ENCODE data around the gene LPIN1. TPM values are rescaled to one million over a fixed set of nuclear protein-coding genes. Genes with fewer than 3 reads are reported as not detected.

Gene LPIN1
- total and polyA plus RNA-seq, 2 of the 13 experiments (the other 11 are each of a cell fraction or from before 2014, with no cell fraction given), result 9.7 to 19.4 TPM

GRCh38 chr2:11713815-11714214, 32.6 kb upstream of the LPIN1 start:
- Histone ChIP-seq H3K9me3 (ENCODE audit: low read length) (no peaks in the 10 kb centered on the region), H2AFZ (ENCODE audit: low read length) (no peak overlapping the region), H3K9ac (ENCODE audit: insufficient read depth, low read depth, low read length) (no peak overlapping the region), H3K27me3 (ENCODE audit: control insufficient read depth in 1 of 2, insufficient read depth in 2 of 2, low read length in 2 of 2) (peaks cover 7 to 41% of the 10 kb centered on the region in 2 experiments; a peak in 3 of 5 replicates), H3K4me1 (ENCODE audit: insufficient read depth, low read length) (peaks cover 27% of the 10 kb centered on the region), H4K20me1 (ENCODE audit: insufficient read depth, low read length) (no peaks in the 10 kb centered on the region), H3K79me2 (ENCODE audit: insufficient read depth, low read length) (no peaks in the 10 kb centered on the region), H3K4me3 (replicated peaks in 1 of 3; ENCODE audit: insufficient read depth in 1 of 3, low read depth in 2 of 3, low read length in 3 of 3) (no peak overlapping the region), H3K36me3 (replicated peaks in 1 of 2; ENCODE audit: control insufficient read depth in 1 of 2, insufficient read depth in 2 of 2, low read length in 2 of 2) (no peaks in the 10 kb centered on the region), H3K27ac (ENCODE audit: extremely low read length, insufficient read depth, low read length) (no peak overlapping the region), H3K4me2 (ENCODE audit: low read depth, low read length) (no peak overlapping the region)
- no TSS peak for BruUV-seq (replicated peaks)
- ChIA-PET POLR2A (no interaction called here), CTCF (ENCODE audit: low intra/inter-chr PET ratio, low total read pairs) (no interaction called here)
- ATAC-seq, result no peak
- FAIRE-seq, result no peak
- WGBS (ENCODE audit: low lambda C conversion rate), result 60% methylated on average over 7 of the region's 7 CpGs
- intact Hi-C loops (cut with micrococcal nuclease; ENCODE audit: unreplicated experiment), result no loop called here
- TF ChIP-seq BRD4 (CRISPR knock-in tag; IDR thresholded peaks at IDR 0.05) (no peak), SIX4 (CRISPR knock-in tag; IDR thresholded peaks at IDR 0.05) (no peak), ZNF513 (CRISPR knock-in tag; conservative IDR thresholded peaks at IDR 0.05) (no peak), PRDM10 (CRISPR knock-in tag; IDR thresholded peaks at IDR 0.05; ENCODE audit: low read depth) (no peak), BRCA1 (CRISPR knock-in tag; IDR thresholded peaks at IDR 0.05) (no peak), XRCC5 (optimal IDR thresholded peaks at IDR 0.05; ENCODE audit: low read length) (no peak)
- TF ChIP-seq, protein P1, sequence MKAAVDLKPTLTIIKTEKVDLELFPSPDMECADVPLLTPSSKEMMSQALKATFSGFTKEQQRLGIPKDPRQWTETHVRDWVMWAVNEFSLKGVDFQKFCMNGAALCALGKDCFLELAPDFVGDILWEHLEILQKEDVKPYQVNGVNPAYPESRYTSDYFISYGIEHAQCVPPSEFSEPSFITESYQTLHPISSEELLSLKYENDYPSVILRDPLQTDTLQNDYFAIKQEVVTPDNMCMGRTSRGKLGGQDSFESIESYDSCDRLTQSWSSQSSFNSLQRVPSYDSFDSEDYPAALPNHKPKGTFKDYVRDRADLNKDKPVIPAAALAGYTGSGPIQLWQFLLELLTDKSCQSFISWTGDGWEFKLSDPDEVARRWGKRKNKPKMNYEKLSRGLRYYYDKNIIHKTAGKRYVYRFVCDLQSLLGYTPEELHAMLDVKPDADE (CRISPR knock-in tag; IDR thresholded peaks at IDR 0.05), result no peak
- TF ChIP-seq, protein P2, sequence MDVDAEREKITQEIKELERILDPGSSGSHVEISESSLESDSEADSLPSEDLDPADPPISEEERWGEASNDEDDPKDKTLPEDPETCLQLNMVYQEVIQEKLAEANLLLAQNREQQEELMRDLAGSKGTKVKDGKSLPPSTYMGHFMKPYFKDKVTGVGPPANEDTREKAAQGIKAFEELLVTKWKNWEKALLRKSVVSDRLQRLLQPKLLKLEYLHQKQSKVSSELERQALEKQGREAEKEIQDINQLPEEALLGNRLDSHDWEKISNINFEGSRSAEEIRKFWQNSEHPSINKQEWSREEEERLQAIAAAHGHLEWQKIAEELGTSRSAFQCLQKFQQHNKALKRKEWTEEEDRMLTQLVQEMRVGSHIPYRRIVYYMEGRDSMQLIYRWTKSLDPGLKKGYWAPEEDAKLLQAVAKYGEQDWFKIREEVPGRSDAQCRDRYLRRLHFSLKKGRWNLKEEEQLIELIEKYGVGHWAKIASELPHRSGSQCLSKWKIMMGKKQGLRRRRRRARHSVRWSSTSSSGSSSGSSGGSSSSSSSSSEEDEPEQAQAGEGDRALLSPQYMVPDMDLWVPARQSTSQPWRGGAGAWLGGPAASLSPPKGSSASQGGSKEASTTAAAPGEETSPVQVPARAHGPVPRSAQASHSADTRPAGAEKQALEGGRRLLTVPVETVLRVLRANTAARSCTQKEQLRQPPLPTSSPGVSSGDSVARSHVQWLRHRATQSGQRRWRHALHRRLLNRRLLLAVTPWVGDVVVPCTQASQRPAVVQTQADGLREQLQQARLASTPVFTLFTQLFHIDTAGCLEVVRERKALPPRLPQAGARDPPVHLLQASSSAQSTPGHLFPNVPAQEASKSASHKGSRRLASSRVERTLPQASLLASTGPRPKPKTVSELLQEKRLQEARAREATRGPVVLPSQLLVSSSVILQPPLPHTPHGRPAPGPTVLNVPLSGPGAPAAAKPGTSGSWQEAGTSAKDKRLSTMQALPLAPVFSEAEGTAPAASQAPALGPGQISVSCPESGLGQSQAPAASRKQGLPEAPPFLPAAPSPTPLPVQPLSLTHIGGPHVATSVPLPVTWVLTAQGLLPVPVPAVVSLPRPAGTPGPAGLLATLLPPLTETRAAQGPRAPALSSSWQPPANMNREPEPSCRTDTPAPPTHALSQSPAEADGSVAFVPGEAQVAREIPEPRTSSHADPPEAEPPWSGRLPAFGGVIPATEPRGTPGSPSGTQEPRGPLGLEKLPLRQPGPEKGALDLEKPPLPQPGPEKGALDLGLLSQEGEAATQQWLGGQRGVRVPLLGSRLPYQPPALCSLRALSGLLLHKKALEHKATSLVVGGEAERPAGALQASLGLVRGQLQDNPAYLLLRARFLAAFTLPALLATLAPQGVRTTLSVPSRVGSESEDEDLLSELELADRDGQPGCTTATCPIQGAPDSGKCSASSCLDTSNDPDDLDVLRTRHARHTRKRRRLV (CRISPR knock-in tag; IDR thresholded peaks at IDR 0.05), result no peak
- TF ChIP-seq, protein P3, sequence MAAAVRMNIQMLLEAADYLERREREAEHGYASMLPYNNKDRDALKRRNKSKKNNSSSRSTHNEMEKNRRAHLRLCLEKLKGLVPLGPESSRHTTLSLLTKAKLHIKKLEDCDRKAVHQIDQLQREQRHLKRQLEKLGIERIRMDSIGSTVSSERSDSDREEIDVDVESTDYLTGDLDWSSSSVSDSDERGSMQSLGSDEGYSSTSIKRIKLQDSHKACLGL (CRISPR knock-in tag; IDR thresholded peaks at IDR 0.05), result no peak
- TF ChIP-seq, protein P4, sequence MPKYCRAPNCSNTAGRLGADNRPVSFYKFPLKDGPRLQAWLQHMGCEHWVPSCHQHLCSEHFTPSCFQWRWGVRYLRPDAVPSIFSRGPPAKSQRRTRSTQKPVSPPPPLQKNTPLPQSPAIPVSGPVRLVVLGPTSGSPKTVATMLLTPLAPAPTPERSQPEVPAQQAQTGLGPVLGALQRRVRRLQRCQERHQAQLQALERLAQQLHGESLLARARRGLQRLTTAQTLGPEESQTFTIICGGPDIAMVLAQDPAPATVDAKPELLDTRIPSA (CRISPR knock-in tag; IDR thresholded peaks at IDR 0.05; ENCODE audit: borderline replicate concordance), result no peak
- in situ Hi-C loops (cut with HindIII; ENCODE audit: extremely low pct_ligation_motif_present, low pct_unique_long_range_greater_than_20kb), result no loop called here
- DNase-seq (ENCODE audit: low spot score), result no peak
